Colonic mucosa (tissue), 4 donors: ENCODE data around the gene LEO1. TPM values are rescaled to one million over a fixed set of nuclear protein-coding genes. Genes with fewer than 3 reads are reported as not detected.

Source experiments
- DNase-seq: peaks from one replicate; pipeline ENCODE4 v3.0.0-alpha.2; 2020
- H3K27ac ChIP-seq: fragments of 200-600 bp; one replicate; pipeline ENCODE4 v1.8.0; 2021
- H3K27me3 ChIP-seq: fragments of 200-600 bp; one replicate; pipeline ENCODE4 v1.8.0; 2021
- H3K36me3 ChIP-seq: fragments of 200-600 bp; one replicate; pipeline ENCODE4 v1.8.0; 2021
- H3K4me1 ChIP-seq: fragments of 200-600 bp; one replicate; pipeline ENCODE4 v1.8.0; 2021; ENCODE audit warnings: mild to moderate bottlenecking
- H3K4me3 ChIP-seq: fragments of 200-600 bp; one replicate; pipeline ENCODE4 v1.8.0; 2021
- H3K9ac ChIP-seq, 2 donors: one replicate each; pipeline ENCODE4 v1.7.0; 2013; ENCODE audit warnings: control low read depth in 2 of 2, low read depth in 2 of 2, low read length in 2 of 2
- H3K9me3 ChIP-seq: fragments of 200-600 bp; one replicate; pipeline ENCODE4 v1.8.0; 2021
- CTCF ChIP-seq: fragments of 200-600 bp; IDR thresholded peaks from one replicate; pipeline ENCODE4 v1.8.0; 2022; ENCODE audit warnings: antibody characterized with exemption, mild to moderate bottlenecking
- intact Hi-C: fragments of 100-400 bp; cut with DNase I; formaldehyde crosslinking; loops from one replicate; pipeline ENCODE4 v1.14.1; 2022
- total RNA-seq, 2 donors: library from RNA; stranded (reverse); fragmentation: NEBNext Ultra II Directional in 1 of 2; extraction: Animal tissue kit (Norgen Biotek cat#: 25700) in 1 of 2; gene quantifications; one replicate each; pipeline ENCODE4 v1.2.1, GENCODE V29; 2021
- donor health status: healthy.
- donor health status: DM: no; HTN: no; CAD: no.
- donor health status: DM: no; HTN: no; CAD: no.

The LEO1 gene
- total RNA-seq, 2 donors from 2014 or later = 23.6 to 29.3 TPM

DNA sequence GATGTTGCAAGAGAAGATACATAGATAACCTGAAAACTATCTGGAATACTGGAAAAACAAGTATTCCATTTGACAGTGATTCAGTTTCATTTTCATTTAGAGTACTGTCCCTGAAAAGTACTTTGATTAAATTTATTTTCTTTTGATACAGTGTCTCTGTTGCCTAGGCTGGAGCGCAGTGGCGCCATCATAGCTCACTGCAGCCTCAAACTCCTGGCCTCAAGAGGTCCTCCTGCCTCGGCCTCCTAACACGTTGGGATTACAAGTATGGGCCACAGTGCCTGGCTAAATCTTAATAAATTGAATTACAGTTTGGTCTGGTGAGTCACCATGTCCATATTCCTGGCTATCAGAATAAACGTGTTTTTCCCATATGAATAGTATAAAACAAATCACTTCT lies 1.6 kb upstream of the LEO1 start:
- intact Hi-C loops = no loop called here
- no peaks in the 10 kb centered on the region for H3K9me3 ChIP-seq
- TF ChIP-seq CTCF = no peak
- H3K4me3 ChIP-seq = no peak overlapping the region
- no peaks in the 10 kb centered on the region for H3K36me3 ChIP-seq
- no peaks in the 10 kb centered on the region for H3K4me1 ChIP-seq
- DNase-seq = no peak
- H3K27me3 ChIP-seq = no peaks in the 10 kb centered on the region
- no peak overlapping the region for H3K9ac ChIP-seq
- H3K27ac ChIP-seq = no peak overlapping the region

GRCh38 chr15:51971032-51971374 lies 575 bp downstream of the LEO1 start:
- TF ChIP-seq CTCF = no peak
- Histone ChIP-seq H3K36me3 (no peaks in the 10 kb centered on the region), H3K9me3 (no peaks in the 10 kb centered on the region), H3K4me3 (peak overlapping the region; percentile 83), H3K9ac (peak overlapping the region; percentile 82 to 93), H3K27me3 (no peaks in the 10 kb centered on the region), H3K4me1 (no peaks in the 10 kb centered on the region), H3K27ac (peak overlapping the region; percentile 65)
- intact Hi-C loops = no loop called here
- peak; percentile 25 for DNase-seq

GRCh38 chr15:51970132-51970817 lies 1.3 kb downstream of the LEO1 start:
- TF ChIP-seq CTCF = no peak
- intact Hi-C loops = no loop called here
- no peaks in the 10 kb centered on the region for H3K36me3 ChIP-seq
- H3K27me3 ChIP-seq = no peaks in the 10 kb centered on the region
- H3K9ac ChIP-seq = peak overlapping the region in 1 of 2 donors; percentile 93
- no peak overlapping the region for H3K27ac ChIP-seq
- no peaks in the 10 kb centered on the region for H3K9me3 ChIP-seq
- no peak for DNase-seq
- H3K4me3 ChIP-seq = peak overlapping the region; percentile 83
- no peaks in the 10 kb centered on the region for H3K4me1 ChIP-seq

DNA sequence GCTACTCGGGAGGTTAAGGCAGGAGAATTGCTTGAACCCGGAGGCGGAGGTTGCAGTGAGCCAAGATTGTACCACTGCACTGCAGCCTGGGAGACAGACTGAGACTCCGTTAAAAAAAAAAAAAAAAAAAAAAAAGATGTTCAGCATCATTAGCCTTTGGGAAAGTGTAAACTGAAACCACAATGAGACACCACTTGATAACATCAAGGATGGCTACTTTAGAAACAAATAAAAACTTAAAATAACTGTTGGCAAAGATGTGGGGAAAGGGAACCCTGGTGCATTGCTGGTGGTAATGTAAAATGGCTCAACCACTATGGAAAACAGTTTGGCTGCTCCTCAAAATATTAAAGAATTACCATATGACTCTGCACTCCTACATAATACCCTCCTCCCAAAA lies 1.9 kb downstream of the LEO1 start:
- H3K4me1 ChIP-seq = no peaks in the 10 kb centered on the region
- no peak overlapping the region for H3K27ac ChIP-seq
- no peak for TF ChIP-seq CTCF
- no peaks in the 10 kb centered on the region for H3K36me3 ChIP-seq
- H3K4me3 ChIP-seq = no peak overlapping the region
- intact Hi-C loops = no loop called here
- no peaks in the 10 kb centered on the region for H3K9me3 ChIP-seq
- H3K27me3 ChIP-seq = no peaks in the 10 kb centered on the region
- no peak for DNase-seq
- H3K9ac ChIP-seq = no peak overlapping the region

GRCh38 chr15:51967583-51967982 lies 4.0 kb downstream of the LEO1 start:
- H3K27ac ChIP-seq = no peak overlapping the region
- H3K4me3 ChIP-seq = no peak overlapping the region
- H3K36me3 ChIP-seq = no peaks in the 10 kb centered on the region
- DNase-seq = no peak
- no peak overlapping the region for H3K9ac ChIP-seq
- intact Hi-C loops = no loop called here
- H3K4me1 ChIP-seq = no peaks in the 10 kb centered on the region
- TF ChIP-seq CTCF = no peak
- no peaks in the 10 kb centered on the region for H3K9me3 ChIP-seq
- H3K27me3 ChIP-seq = no peaks in the 10 kb centered on the region
